ENCODE results near the gene CBARP. TPM values are rescaled to one million over a fixed set of nuclear protein-coding genes. Genes with fewer than 3 reads are reported as not detected.

CBARP gene
- total and polyA plus RNA-seq, 2 of the 13 experiments (the other 11 are each of a cell fraction or from before 2014, with no cell fraction given), result 1.2 to 1.4 TPM

DNA sequence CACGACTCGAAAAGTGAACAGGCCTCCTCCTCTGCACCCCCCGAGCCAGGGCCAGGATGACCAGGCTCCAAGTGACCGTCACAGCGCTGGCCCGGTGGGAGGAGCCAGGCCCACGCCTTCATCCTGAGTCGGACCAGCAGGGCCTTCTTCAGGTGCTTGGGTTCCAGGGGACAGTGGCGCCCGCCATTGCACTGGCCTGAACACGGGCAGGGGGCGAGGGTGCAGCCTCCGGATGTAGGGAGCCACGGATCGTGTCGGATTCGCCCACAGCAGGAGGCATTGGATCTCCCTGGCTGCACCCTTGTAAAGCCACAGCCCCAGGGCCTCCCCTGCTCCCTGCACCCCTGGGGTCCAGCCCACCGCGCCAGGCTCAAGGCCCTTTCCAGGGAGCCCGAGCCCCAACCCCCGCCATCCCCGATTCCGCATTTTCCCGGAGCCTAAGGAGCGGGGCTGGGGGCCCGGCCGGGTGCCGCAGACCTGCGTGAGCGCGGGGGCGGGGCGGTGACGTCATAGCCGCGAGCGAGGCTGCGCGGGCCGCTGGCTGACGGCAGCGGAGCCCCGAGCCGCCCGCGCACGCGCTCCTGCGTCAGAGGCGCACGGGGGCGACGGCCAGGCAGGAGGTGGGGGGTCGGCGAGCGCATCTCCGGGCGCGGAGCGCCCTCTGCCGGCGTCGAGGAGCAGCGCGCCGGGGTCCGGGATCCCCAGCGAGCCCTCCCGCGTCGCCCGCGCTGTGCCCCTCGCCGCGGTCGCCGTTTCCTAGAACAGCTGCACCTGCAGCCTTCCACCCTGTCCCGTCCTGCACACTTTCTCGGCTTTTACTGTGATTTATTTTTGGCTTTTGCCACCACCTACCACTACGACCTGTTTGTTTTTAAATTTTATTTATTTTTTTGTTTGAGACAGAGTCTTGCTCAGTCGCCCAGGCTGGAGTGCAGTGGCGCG lies 2.3 kb upstream of the CBARP start (continued):
- TF ChIP-seq, protein P1, sequence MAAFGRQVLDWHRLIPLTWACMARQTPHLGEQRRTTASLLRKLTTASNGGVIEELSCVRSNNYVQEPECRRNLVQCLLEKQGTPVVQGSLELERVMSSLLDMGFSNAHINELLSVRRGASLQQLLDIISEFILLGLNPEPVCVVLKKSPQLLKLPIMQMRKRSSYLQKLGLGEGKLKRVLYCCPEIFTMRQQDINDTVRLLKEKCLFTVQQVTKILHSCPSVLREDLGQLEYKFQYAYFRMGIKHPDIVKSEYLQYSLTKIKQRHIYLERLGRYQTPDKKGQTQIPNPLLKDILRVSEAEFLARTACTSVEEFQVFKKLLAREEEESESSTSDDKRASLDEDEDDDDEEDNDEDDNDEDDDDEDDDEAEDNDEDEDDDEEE (CRISPR knock-in tag; IDR thresholded peaks at IDR 0.05), result no peak
- TF ChIP-seq ZNF570 (CRISPR knock-in tag; IDR thresholded peaks at IDR 0.05; ENCODE audit: borderline replicate concordance), result no peak
- no peak for TF ChIP-seq ARNT (IDR thresholded peaks at IDR 0.05)
- TF ChIP-seq, protein P2, sequence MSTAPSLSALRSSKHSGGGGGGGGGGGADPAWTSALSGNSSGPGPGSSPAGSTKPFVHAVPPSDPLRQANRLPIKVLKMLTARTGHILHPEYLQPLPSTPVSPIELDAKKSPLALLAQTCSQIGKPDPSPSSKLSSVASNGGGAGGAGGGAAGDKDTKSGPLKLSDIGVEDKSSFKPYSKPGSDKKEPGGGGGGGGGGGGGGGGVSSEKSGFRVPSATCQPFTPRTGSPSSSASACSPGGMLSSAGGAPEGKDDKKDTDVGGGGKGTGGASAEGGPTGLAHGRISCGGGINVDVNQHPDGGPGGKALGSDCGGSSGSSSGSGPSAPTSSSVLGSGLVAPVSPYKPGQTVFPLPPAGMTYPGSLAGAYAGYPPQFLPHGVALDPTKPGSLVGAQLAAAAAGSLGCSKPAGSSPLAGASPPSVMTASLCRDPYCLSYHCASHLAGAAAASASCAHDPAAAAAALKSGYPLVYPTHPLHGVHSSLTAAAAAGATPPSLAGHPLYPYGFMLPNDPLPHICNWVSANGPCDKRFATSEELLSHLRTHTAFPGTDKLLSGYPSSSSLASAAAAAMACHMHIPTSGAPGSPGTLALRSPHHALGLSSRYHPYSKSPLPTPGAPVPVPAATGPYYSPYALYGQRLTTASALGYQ (CRISPR knock-in tag; IDR thresholded peaks at IDR 0.05), result no peak
- no peak for TF ChIP-seq ZNF7 (CRISPR knock-in tag; IDR thresholded peaks at IDR 0.05)
- TF ChIP-seq KDM5B (CRISPR knock-in tag; IDR thresholded peaks at IDR 0.05; ENCODE audit: borderline replicate concordance), result 0 out of 2 replicates have a peak, but pooled peaks have one; percentile 41
- TF ChIP-seq, protein P3, sequence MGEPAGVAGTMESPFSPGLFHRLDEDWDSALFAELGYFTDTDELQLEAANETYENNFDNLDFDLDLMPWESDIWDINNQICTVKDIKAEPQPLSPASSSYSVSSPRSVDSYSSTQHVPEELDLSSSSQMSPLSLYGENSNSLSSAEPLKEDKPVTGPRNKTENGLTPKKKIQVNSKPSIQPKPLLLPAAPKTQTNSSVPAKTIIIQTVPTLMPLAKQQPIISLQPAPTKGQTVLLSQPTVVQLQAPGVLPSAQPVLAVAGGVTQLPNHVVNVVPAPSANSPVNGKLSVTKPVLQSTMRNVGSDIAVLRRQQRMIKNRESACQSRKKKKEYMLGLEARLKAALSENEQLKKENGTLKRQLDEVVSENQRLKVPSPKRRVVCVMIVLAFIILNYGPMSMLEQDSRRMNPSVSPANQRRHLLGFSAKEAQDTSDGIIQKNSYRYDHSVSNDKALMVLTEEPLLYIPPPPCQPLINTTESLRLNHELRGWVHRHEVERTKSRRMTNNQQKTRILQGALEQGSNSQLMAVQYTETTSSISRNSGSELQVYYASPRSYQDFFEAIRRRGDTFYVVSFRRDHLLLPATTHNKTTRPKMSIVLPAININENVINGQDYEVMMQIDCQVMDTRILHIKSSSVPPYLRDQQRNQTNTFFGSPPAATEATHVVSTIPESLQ (CRISPR knock-in tag; conservative IDR thresholded peaks at IDR 0.05), result no peak
- TF ChIP-seq ZNF768 (CRISPR knock-in tag; IDR thresholded peaks at IDR 0.05), result no peak; the same call in 1 of the 2 replicates
- TF ChIP-seq, protein P4, sequence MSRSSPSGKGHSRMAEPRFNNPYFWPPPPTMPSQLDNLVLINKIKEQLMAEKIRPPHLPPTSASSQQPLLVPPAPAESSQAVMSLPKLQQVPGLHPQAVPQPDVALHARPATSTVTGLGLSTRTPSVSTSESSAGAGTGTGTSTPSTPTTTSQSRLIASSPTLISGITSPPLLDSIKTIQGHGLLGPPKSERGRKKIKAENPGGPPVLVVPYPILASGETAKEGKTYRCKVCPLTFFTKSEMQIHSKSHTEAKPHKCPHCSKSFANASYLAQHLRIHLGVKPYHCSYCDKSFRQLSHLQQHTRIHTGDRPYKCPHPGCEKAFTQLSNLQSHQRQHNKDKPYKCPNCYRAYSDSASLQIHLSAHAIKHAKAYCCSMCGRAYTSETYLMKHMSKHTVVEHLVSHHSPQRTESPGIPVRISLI (CRISPR knock-in tag; IDR thresholded peaks at IDR 0.05; ENCODE audit: borderline replicate concordance), result no peak; the same call in 1 of the 2 replicates
- TF ChIP-seq ZNF138 (CRISPR knock-in tag; IDR thresholded peaks at IDR 0.05; ENCODE audit: low read depth), result no peak
- no peak for TF ChIP-seq ZNF572 (CRISPR knock-in tag; IDR thresholded peaks at IDR 0.05)
- TF ChIP-seq, protein P5, sequence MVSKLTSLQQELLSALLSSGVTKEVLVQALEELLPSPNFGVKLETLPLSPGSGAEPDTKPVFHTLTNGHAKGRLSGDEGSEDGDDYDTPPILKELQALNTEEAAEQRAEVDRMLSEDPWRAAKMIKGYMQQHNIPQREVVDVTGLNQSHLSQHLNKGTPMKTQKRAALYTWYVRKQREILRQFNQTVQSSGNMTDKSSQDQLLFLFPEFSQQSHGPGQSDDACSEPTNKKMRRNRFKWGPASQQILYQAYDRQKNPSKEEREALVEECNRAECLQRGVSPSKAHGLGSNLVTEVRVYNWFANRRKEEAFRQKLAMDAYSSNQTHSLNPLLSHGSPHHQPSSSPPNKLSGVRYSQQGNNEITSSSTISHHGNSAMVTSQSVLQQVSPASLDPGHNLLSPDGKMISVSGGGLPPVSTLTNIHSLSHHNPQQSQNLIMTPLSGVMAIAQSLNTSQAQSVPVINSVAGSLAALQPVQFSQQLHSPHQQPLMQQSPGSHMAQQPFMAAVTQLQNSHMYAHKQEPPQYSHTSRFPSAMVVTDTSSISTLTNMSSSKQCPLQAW (CRISPR knock-in tag; IDR thresholded peaks at IDR 0.05), result no peak
- TF ChIP-seq HOXA3 (CRISPR knock-in tag; IDR thresholded peaks at IDR 0.05), result peak; percentile 99
- TF ChIP-seq ZNF224 (CRISPR knock-in tag; IDR thresholded peaks at IDR 0.05), result no peak
- no peak for TF ChIP-seq KLF15 (CRISPR knock-in tag; IDR thresholded peaks at IDR 0.05; ENCODE audit: borderline replicate concordance)
- TF ChIP-seq GATAD1 (CRISPR knock-in tag; IDR thresholded peaks at IDR 0.05), result no peak
- no peak for TF ChIP-seq ATF1 (CRISPR knock-in tag; IDR thresholded peaks at IDR 0.05)
- TF ChIP-seq RFX5 (IDR thresholded peaks at IDR 0.05; ENCODE audit: low read depth, low read length), result peak; percentile 61; the same call in 1 of the 2 replicates
- no peak for TF ChIP-seq TEAD3 (CRISPR knock-in tag; optimal IDR thresholded peaks at IDR 0.05; ENCODE audit: borderline replicate concordance)
- TF ChIP-seq, protein P6, sequence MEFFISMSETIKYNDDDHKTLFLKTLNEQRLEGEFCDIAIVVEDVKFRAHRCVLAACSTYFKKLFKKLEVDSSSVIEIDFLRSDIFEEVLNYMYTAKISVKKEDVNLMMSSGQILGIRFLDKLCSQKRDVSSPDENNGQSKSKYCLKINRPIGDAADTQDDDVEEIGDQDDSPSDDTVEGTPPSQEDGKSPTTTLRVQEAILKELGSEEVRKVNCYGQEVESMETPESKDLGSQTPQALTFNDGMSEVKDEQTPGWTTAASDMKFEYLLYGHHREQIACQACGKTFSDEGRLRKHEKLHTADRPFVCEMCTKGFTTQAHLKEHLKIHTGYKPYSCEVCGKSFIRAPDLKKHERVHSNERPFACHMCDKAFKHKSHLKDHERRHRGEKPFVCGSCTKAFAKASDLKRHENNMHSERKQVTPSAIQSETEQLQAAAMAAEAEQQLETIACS (CRISPR knock-in tag; IDR thresholded peaks at IDR 0.05), result no peak; the same call in 1 of the 2 replicates
